Stimulated activated CD4-positive, alpha-beta T cell treated with anti-CD3 and anti-CD28 coated beads, Interleukin-4, amount 100 ng/mL, for 1 hour (primary cell): ENCODE data around the gene MEMO1.
"Not testable (repeated sequence)": the region's sequence is repeated elsewhere in the genome, so short reads cannot be mapped to it uniquely, and the experiment has no call there.

Source experiments
- DNase-seq: peaks from one replicate; pipeline ENCODE4 v3.0.0-alpha.2; 2020

Gene MEMO1

GRCh38 chr2:32010670-32011484 is at the start of gene MEMO1:
Gene MEMO1, minus strand, starts transcription at chr2:32011008. Its CDS starts 761 bp downstream, at chr2:32010247.
- DNase-seq = peak; percentile 95

GRCh38 chr2:32060266-32060665 is 49.5 kb upstream of the MEMO1 start:
- DNase-seq = no peak

GRCh38 chr2:32058130-32058529 is 47.3 kb upstream of the MEMO1 start:
- no peak for DNase-seq

- not testable (repeated sequence) for DNase-seq
Observed at GRCh38 chr2:32054583-32054982, 43.8 kb upstream of the MEMO1 start.

- no peak for DNase-seq
Observed at GRCh38 chr2:32051836-32052439, 41.1 kb upstream of the MEMO1 start.

GRCh38 chr2:32043561-32043960 is 32.8 kb upstream of the MEMO1 start:
- no peak for DNase-seq

- peak; percentile 91 for DNase-seq
Observed at GRCh38 chr2:32039447-32040219, 28.8 kb upstream of the MEMO1 start, which contains the start of gene DPY30. Gene DPY30, minus strand, starts transcription at chr2:32039805. Its CDS starts 349 bp downstream, at chr2:32039456.

GRCh38 chr2:32034198-32034887 is 23.5 kb upstream of the MEMO1 start:
- DNase-seq = not testable (repeated sequence)

GRCh38 chr2:32018789-32019482 is 8.1 kb upstream of the MEMO1 start:
- not testable (repeated sequence) for DNase-seq

- DNase-seq = no peak
Observed at GRCh38 chr2:32012872-32013271, 2.1 kb upstream of the MEMO1 start.

- DNase-seq = no peak
Observed at GRCh38 chr2:32011485-32011960, 715 bp upstream of the MEMO1 start.

- peak; percentile 61 for DNase-seq
Observed at GRCh38 chr2:32010280-32010669, 533 bp downstream of the MEMO1 start.

- DNase-seq = peak; percentile 39
Observed at GRCh38 chr2:32009516-32010256, 1.1 kb downstream of the MEMO1 start.

GRCh38 chr2:32008805-32009515 is 1.8 kb downstream of the MEMO1 start:
- DNase-seq = peak; percentile 15

- DNase-seq = no peak
Observed at GRCh38 chr2:32007121-32007391, 3.8 kb downstream of the MEMO1 start.

GRCh38 chr2:32005371-32005976 is 5.3 kb downstream of the MEMO1 start:
- no peak for DNase-seq

GRCh38 chr2:32003791-32004190 is 7.0 kb downstream of the MEMO1 start:
- DNase-seq = no peak

GRCh38 chr2:32002406-32002805 is 8.4 kb downstream of the MEMO1 start:
- DNase-seq = no peak

GRCh38 chr2:31999438-31999837 is 11.4 kb downstream of the MEMO1 start:
- no peak for DNase-seq

- no peak for DNase-seq
Observed at GRCh38 chr2:31998731-31999383, 12.0 kb downstream of the MEMO1 start.
